Esophagus muscularis mucosa (tissue), 4 donors: ENCODE measurements around the gene LSM3. TPM values are rescaled to one million over a fixed set of nuclear protein-coding genes. Genes with fewer than 3 reads are reported as not detected.

Source experiments
- DNase-seq: peaks from one replicate; pipeline ENCODE4 v3.0.0-alpha.2; 2017; ENCODE audit errors: extremely low spot score
- H3K27ac ChIP-seq, 4 donors: fragments of 200-600 bp; sonication (generic); replicated peaks in 1 of 4; 1 replicate in 3 of 4; 2 replicates in 1 of 4; pipeline ENCODE4 v1.5.1; 2016 to 2019; ENCODE audit warnings: mild to moderate bottlenecking in 1 of 4
- H3K27me3 ChIP-seq, 4 donors: fragments of 200-600 bp; sonication (generic); one replicate each; pipeline versions ENCODE4 v1.5.1 to v1.6.0; 2016 to 2019
- H3K36me3 ChIP-seq, 4 donors: fragments of 200-600 bp; sonication (generic); one replicate each; pipeline ENCODE4 v1.5.1; 2016 to 2019
- H3K4me1 ChIP-seq, 4 donors: fragments of 200-600 bp; sonication (generic); one replicate each; pipeline ENCODE4 v1.5.1; 2016 to 2019
- H3K4me3 ChIP-seq, 4 donors: fragments of 200-600 bp; sonication (generic); 1 replicate in 2 of 4; 2 replicates in 2 of 4; pipeline ENCODE4 v1.5.1; 2016 to 2019; ENCODE audit warnings: mild to moderate bottlenecking in 4 of 4, moderate library complexity in 1 of 4
- H3K9me3 ChIP-seq, 4 donors: fragments of 200-600 bp; sonication (generic); 1 replicate in 3 of 4; 2 replicates in 1 of 4; pipeline ENCODE4 v1.5.1; 2016 to 2019
- CTCF ChIP-seq, 3 experiments: fragments of 200-600 bp in 2 of 3; fragments of 450-650 bp in 1 of 3; sonication (generic) in 2 of 3; IDR thresholded peaks; one replicate each; pipeline ENCODE4 v1.5.1; 2017 to 2019; ENCODE audit warnings: antibody characterized with exemption in 3 of 3, mild to moderate bottlenecking in 2 of 3, moderate library complexity in 1 of 3
- EP300 ChIP-seq: sonication (generic); formaldehyde crosslinking; IDR thresholded peaks from one replicate; pipeline ENCODE4 v1.6.1; 2017; ENCODE audit warnings: antibody characterized with exemption
- POLR2A ChIP-seq: fragments of 450-650 bp; IDR thresholded peaks from one replicate; pipeline ENCODE4 v1.6.1; 2017; ENCODE audit warnings: antibody characterized with exemption, moderate library complexity, mild to moderate bottlenecking, low read depth
- POLR2AphosphoS5 ChIP-seq, 2 donors: sonication (generic); formaldehyde crosslinking; IDR thresholded peaks; one replicate each; pipeline ENCODE4 v1.6.1; 2017; ENCODE audit warnings: antibody characterized with exemption in 2 of 2
- WGBS: methylation state at CpG from one replicate; pipeline ENCODE4 v1.1.5; 2018; 5-methylcytosine and 5-hydroxymethylcytosine counted together
- intact Hi-C: fragments of 100-400 bp; cut with DNase I; formaldehyde crosslinking; loops from one replicate; pipeline ENCODE4 v1.15.1; 2023
- total RNA-seq, 4 donors: library from RNA; depleted of rRNA; stranded (reverse); fragments of >200 nt; gene quantifications; one replicate each; pipeline versions ENCODE4 v1.1.0 to v1.2.1, GENCODE V29; 2016

Gene LSM3
- total RNA-seq, result 10 to 100 TPM in 2 of 4 donors, 1 to 10 TPM in 2; 8.0 to 12.0 (median 9.6) TPM

GRCh38 chr3:14178247-14179113 lies at the start of gene LSM3, which contains the start of gene XPC:
TSS of gene LSM3 (plus strand) at chr3:14178817. CDS start at chr3:14178861, 44 bp downstream.
TSS of gene XPC (minus strand) at chr3:14178601. CDS start at chr3:14178568, 33 bp downstream.
- intact Hi-C loops, result loop anchor here (2.0 to 10.0 kb wide), 2 partner anchors 54 to 284 kb away; partner anchors contain the start of genes CHCHD4 and TMEM43
- peaks cover 23 to 58% (median 41%) of the 10 kb centered on the region in 4 donors for H3K4me1 ChIP-seq

GRCh38 chr3:14129296-14129695 lies 49.3 kb upstream of the LSM3 start:
- DNase-seq, result no peak
- no peak overlapping the region for H3K4me3 ChIP-seq
- H3K9me3 ChIP-seq, result no peaks in the 10 kb centered on the region
- peaks cover 19 to 40% (median 30%) of the 10 kb centered on the region in 4 donors for H3K4me1 ChIP-seq
- over 99% methylated on average over 6 of the region's 6 CpGs for WGBS
- TF ChIP-seq EP300, result no peak
- no peak for TF ChIP-seq CTCF (IDR thresholded peaks at IDR 0.05)
- TF ChIP-seq POLR2A, result no peak
- H3K27me3 ChIP-seq, result no peaks in the 10 kb centered on the region
- H3K27ac ChIP-seq, result peak overlapping the region; percentile 10 to 46 (median 34)
- intact Hi-C loops, result no loop called here
- peaks cover 51 to 76% (median 63%) of the 10 kb centered on the region in 4 donors for H3K36me3 ChIP-seq

More at GRCh38 chr3:14178247-14179113, at the start of gene LSM3, which contains the start of gene XPC:
- H3K27me3 ChIP-seq, result no peaks in the 10 kb centered on the region
- H3K27ac ChIP-seq, result peak within 1 kb of the TSS; percentile 89 to 98 (median 96)
- under 1% methylated on average over 63 of the region's 78 CpGs for WGBS
- peak; percentile 99 for DNase-seq
- H3K36me3 ChIP-seq, result peaks cover 8 to 25% (median 18%) of the 10 kb centered on the region in 4 donors
- H3K9me3 ChIP-seq, result no peaks in the 10 kb centered on the region
- TF ChIP-seq EP300, result no peak
- peak; percentile 82 for TF ChIP-seq POLR2A
- TF ChIP-seq POLR2AphosphoS5 (IDR thresholded peaks at IDR 0.05), result peak; percentile 98 to 99
- TF ChIP-seq CTCF (IDR thresholded peaks at IDR 0.05), result no peak
- H3K4me3 ChIP-seq, result peak within 1 kb of the TSS; percentile 65 to 96 (median 77)

- WGBS, result 97% methylated on average over 4 of the region's 4 CpGs
Observed at GRCh38 chr3:14130230-14130629, 48.4 kb upstream of the LSM3 start.

GRCh38 chr3:14130707-14131106 lies 47.9 kb upstream of the LSM3 start:
- H3K4me1 ChIP-seq, result peaks cover 19 to 40% (median 28%) of the 10 kb centered on the region in 4 donors
- no peaks in the 10 kb centered on the region for H3K27me3 ChIP-seq
- peak overlapping the region in 1 of 4 donors; percentile 10 for H3K27ac ChIP-seq
- 96% methylated on average over 12 of the region's 12 CpGs for WGBS
- peaks cover 65 to 90% (median 77%) of the 10 kb centered on the region in 4 donors for H3K36me3 ChIP-seq
- H3K4me3 ChIP-seq, result no peak overlapping the region
- no peak for DNase-seq
- H3K9me3 ChIP-seq, result no peaks in the 10 kb centered on the region
- intact Hi-C loops, result no loop called here
- TF ChIP-seq POLR2A, result no peak
- TF ChIP-seq POLR2AphosphoS5 (IDR thresholded peaks at IDR 0.05), result no peak
- TF ChIP-seq CTCF (IDR thresholded peaks at IDR 0.05), result no peak
- TF ChIP-seq EP300, result no peak

More at GRCh38 chr3:14130230-14130629, 48.4 kb upstream of the LSM3 start:
- no peak for TF ChIP-seq CTCF (IDR thresholded peaks at IDR 0.05)
- TF ChIP-seq POLR2A, result no peak
- TF ChIP-seq POLR2AphosphoS5 (IDR thresholded peaks at IDR 0.05), result no peak
- TF ChIP-seq EP300, result no peak
- intact Hi-C loops, result no loop called here
- Histone ChIP-seq H3K27me3 (no peaks in the 10 kb centered on the region), H3K4me1 (peaks cover 19 to 40% (median 30%) of the 10 kb centered on the region in 4 donors), H3K36me3 (peaks cover 61 to 85% (median 73%) of the 10 kb centered on the region in 4 donors), H3K4me3 (no peak overlapping the region), H3K27ac (peak overlapping the region in 3 of 4 donors; percentile 10 to 46 (median 36)), H3K9me3 (no peaks in the 10 kb centered on the region)
- DNase-seq, result no peak
